ENCODE data around the gene SERAC1.

SERAC1 gene

GRCh38 chr6:158205169-158205944 lies 37.3 kb upstream of the SERAC1 start:
- no peak for DNase-seq (ENCODE audit: extremely low read depth, low read depth)
- H3K4me3 ChIP-seq (replicated peaks; ENCODE audit: low read depth, low read length), result no peak overlapping the region
- peak; percentile 44 for TF ChIP-seq CTCF (IDR thresholded peaks at IDR 0.05; ENCODE audit: low read depth, low read length, missing control alignments)

- no peak overlapping the region for H3K4me3 ChIP-seq (replicated peaks; ENCODE audit: low read depth, low read length)
- no peak for DNase-seq (ENCODE audit: extremely low read depth, low read depth)
- no peak for TF ChIP-seq CTCF (IDR thresholded peaks at IDR 0.05; ENCODE audit: low read depth, low read length, missing control alignments)
These were observed 30.4 kb upstream of the SERAC1 start for GRCh38 chr6:158198461-158198860.

- no peak for TF ChIP-seq CTCF (IDR thresholded peaks at IDR 0.05; ENCODE audit: low read depth, low read length, missing control alignments)
- no peak for DNase-seq (ENCODE audit: extremely low read depth, low read depth)
- no peak overlapping the region for H3K4me3 ChIP-seq (replicated peaks; ENCODE audit: low read depth, low read length)
These were observed 26.6 kb upstream of the SERAC1 start for GRCh38 chr6:158194487-158195280.

- no peak for DNase-seq (ENCODE audit: extremely low read depth, low read depth)
- no peak overlapping the region for H3K4me3 ChIP-seq (replicated peaks; ENCODE audit: low read depth, low read length)
- no peak for TF ChIP-seq CTCF (IDR thresholded peaks at IDR 0.05; ENCODE audit: low read depth, low read length, missing control alignments)
These were observed 23.7 kb upstream of the SERAC1 start for GRCh38 chr6:158191761-158192160.

GRCh38 chr6:158191032-158191431 lies 23.0 kb upstream of the SERAC1 start:
- TF ChIP-seq CTCF (IDR thresholded peaks at IDR 0.05; ENCODE audit: low read depth, low read length, missing control alignments), result no peak
- no peak overlapping the region for H3K4me3 ChIP-seq (replicated peaks; ENCODE audit: low read depth, low read length)
- no peak for DNase-seq (ENCODE audit: extremely low read depth, low read depth)

- DNase-seq (ENCODE audit: extremely low read depth, low read depth), result no peak
- TF ChIP-seq CTCF (IDR thresholded peaks at IDR 0.05; ENCODE audit: low read depth, low read length, missing control alignments), result no peak
- no peak overlapping the region for H3K4me3 ChIP-seq (replicated peaks; ENCODE audit: low read depth, low read length)
These were observed 20.5 kb upstream of the SERAC1 start for GRCh38 chr6:158188591-158188990.

All from HFF-Myc (cell line).